ENCODE results near the gene CALCOCO1.
A peak's percentile ranks its signal among the peaks of the same experiment; 100 is the strongest.

Gene CALCOCO1

GRCh38 chr12:53751336-53752191, 24.3 kb upstream of the CALCOCO1 start, which contains the start of gene CISTR:
CISTR (minus strand) TSS chr12:53751979.
- no peak for DNase-seq

- no peak for DNase-seq
Measured at GRCh38 chr12:53750812-53751335, 23.6 kb upstream of the CALCOCO1 start.

- no peak for DNase-seq
Measured at GRCh38 chr12:53749986-53750811, 22.9 kb upstream of the CALCOCO1 start.

- no peak for DNase-seq
Measured at GRCh38 chr12:53748072-53748840, 21.0 kb upstream of the CALCOCO1 start.

- DNase-seq, result no peak
Measured at GRCh38 chr12:53747095-53747494, 19.8 kb upstream of the CALCOCO1 start.

GRCh38 chr12:53746592-53747092, 19.4 kb upstream of the CALCOCO1 start:
- DNase-seq, result peak; percentile 86

GRCh38 chr12:53744751-53745150, 17.5 kb upstream of the CALCOCO1 start:
- no peak for DNase-seq

- DNase-seq, result no peak
Measured at GRCh38 chr12:53744130-53744441, 16.8 kb upstream of the CALCOCO1 start.

- peak; percentile 51 for DNase-seq
Measured at GRCh38 chr12:53743266-53744129, 16.2 kb upstream of the CALCOCO1 start.

GRCh38 chr12:53740130-53740491, 12.9 kb upstream of the CALCOCO1 start:
- DNase-seq, result no peak

GRCh38 chr12:53739214-53740129, 12.2 kb upstream of the CALCOCO1 start:
- no peak for DNase-seq

- DNase-seq, result peak; percentile 50
Measured at GRCh38 chr12:53738406-53739213, 11.4 kb upstream of the CALCOCO1 start.

- no peak for DNase-seq
Measured at GRCh38 chr12:53737951-53738405, 10.7 kb upstream of the CALCOCO1 start.

- DNase-seq, result no peak
Measured at GRCh38 chr12:53737093-53737808, 10.0 kb upstream of the CALCOCO1 start.

- no peak for DNase-seq
Measured at GRCh38 chr12:53736592-53736991, 9.3 kb upstream of the CALCOCO1 start.

- DNase-seq, result no peak
Measured at GRCh38 chr12:53735556-53735955, 8.3 kb upstream of the CALCOCO1 start.

GRCh38 chr12:53734425-53734824, 7.2 kb upstream of the CALCOCO1 start:
- DNase-seq, result no peak

GRCh38 chr12:53733807-53734200, 6.6 kb upstream of the CALCOCO1 start:
- no peak for DNase-seq
